OCI-LY1 (cell line): Measurements from ENCODE around the gene GLTP.
"Not testable (repeated sequence)": the region's sequence is repeated elsewhere in the genome, so short reads cannot be mapped to it uniquely, and the experiment has no call there.

Experiments
- H2AFZ ChIP-seq: fragments of 200-600 bp; sonication (generic), shearing (Covaris generic); 2 replicates; pipeline ENCODE4 v1.6.0; 2014; ENCODE audit warnings: antibody characterized with exemption, mild to moderate bottlenecking, low read length
- H3F3A ChIP-seq: fragments of 200-600 bp; sonication (generic), shearing (Covaris generic); 2 replicates; pipeline ENCODE4 v1.6.0; 2014; ENCODE audit warnings: mild to moderate bottlenecking, antibody characterized with exemption, low read length, moderate library complexity; ENCODE audit not compliant: insufficient read depth
- H3K27ac ChIP-seq: fragments of 200-600 bp; sonication (generic); 2 replicates; pipeline ENCODE4 v1.5.1; 2014; ENCODE audit warnings: low read length, mixed run types, mild to moderate bottlenecking, low read depth; ENCODE audit not compliant: poor library complexity, severe bottlenecking
- H3K27me3 ChIP-seq: fragments of 200-600 bp; sonication (generic); 2 replicates; pipeline ENCODE4 v1.6.0; 2014; ENCODE audit warnings: antibody characterized with exemption, mild to moderate bottlenecking, low read length, moderate library complexity; ENCODE audit not compliant: insufficient read depth
- H3K36me3 ChIP-seq: fragments of 200-600 bp; sonication (generic); 2 replicates; pipeline ENCODE4 v1.6.1; 2014; ENCODE audit warnings: mild to moderate bottlenecking, antibody characterized with exemption, low read length, moderate library complexity, mixed read lengths; ENCODE audit not compliant: insufficient read depth
- H3K4me1 ChIP-seq: fragments of 200-600 bp; sonication (generic); 2 replicates; pipeline ENCODE4 v1.5.1; 2014; ENCODE audit warnings: mild to moderate bottlenecking, low read length, moderate library complexity; ENCODE audit not compliant: insufficient read depth, severe bottlenecking
- H3K4me2 ChIP-seq: fragments of 200-600 bp; sonication (generic), shearing (Covaris generic); 2 replicates; pipeline ENCODE4 v1.6.1; 2014; ENCODE audit warnings: low read length
- H3K4me3 ChIP-seq: fragments of 200-600 bp; sonication (generic); 2 replicates; pipeline ENCODE4 v1.5.1; 2014; ENCODE audit warnings: low read length, low read depth, mild to moderate bottlenecking, mixed read lengths; ENCODE audit not compliant: poor library complexity, severe bottlenecking
- H3K79me2 ChIP-seq: fragments of 200-600 bp; shearing (Covaris generic); 2 replicates; pipeline ENCODE4 v1.6.1; 2016; ENCODE audit warnings: mixed run types, low read length, mixed read lengths; ENCODE audit not compliant: insufficient read depth
- H3K9ac ChIP-seq: fragments of 200-600 bp; sonication (generic), shearing (Covaris generic); 2 replicates; pipeline ENCODE4 v1.6.1; 2014; ENCODE audit warnings: mild to moderate bottlenecking, low read length, mixed read lengths
- H3K9me2 ChIP-seq: fragments of 200-600 bp; sonication (generic), shearing (Covaris generic); 2 replicates; pipeline ENCODE4 v1.6.1; 2014; ENCODE audit warnings: low read depth, mild to moderate bottlenecking, low read length, mixed read lengths
- H3K9me3 ChIP-seq: fragments of 200-600 bp; shearing (Covaris generic); 2 replicates; pipeline ENCODE4 v1.6.1; 2014; ENCODE audit warnings: low read length, mixed read lengths
- H4K20me1 ChIP-seq: fragments of 200-600 bp; sonication (generic), shearing (Covaris generic); 2 replicates; pipeline ENCODE4 v1.6.0; 2016; ENCODE audit warnings: mild to moderate bottlenecking, low read length; ENCODE audit not compliant: insufficient read depth
- EZH2 ChIP-seq: fragments of 200-600 bp; sonication (generic), shearing (Covaris generic); IDR thresholded peaks from 2 replicates; pipeline ENCODE4 v1.8.0; 2017; ENCODE audit warnings: borderline replicate concordance, mixed run types, mild to moderate bottlenecking, antibody characterized with exemption, low read length, moderate library complexity, mixed read lengths
- TF ChIP-seq, protein P1 (sequence below): fragments of 200-600 bp; sonication (generic), shearing (Covaris generic); IDR thresholded peaks from 2 replicates; pipeline ENCODE4 v1.5.1; 2017; ENCODE audit warnings: mild to moderate bottlenecking, antibody characterized with exemption, low read length, moderate library complexity, mixed read lengths

Gene GLTP, protein sequence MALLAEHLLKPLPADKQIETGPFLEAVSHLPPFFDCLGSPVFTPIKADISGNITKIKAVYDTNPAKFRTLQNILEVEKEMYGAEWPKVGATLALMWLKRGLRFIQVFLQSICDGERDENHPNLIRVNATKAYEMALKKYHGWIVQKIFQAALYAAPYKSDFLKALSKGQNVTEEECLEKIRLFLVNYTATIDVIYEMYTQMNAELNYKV

DNA sequence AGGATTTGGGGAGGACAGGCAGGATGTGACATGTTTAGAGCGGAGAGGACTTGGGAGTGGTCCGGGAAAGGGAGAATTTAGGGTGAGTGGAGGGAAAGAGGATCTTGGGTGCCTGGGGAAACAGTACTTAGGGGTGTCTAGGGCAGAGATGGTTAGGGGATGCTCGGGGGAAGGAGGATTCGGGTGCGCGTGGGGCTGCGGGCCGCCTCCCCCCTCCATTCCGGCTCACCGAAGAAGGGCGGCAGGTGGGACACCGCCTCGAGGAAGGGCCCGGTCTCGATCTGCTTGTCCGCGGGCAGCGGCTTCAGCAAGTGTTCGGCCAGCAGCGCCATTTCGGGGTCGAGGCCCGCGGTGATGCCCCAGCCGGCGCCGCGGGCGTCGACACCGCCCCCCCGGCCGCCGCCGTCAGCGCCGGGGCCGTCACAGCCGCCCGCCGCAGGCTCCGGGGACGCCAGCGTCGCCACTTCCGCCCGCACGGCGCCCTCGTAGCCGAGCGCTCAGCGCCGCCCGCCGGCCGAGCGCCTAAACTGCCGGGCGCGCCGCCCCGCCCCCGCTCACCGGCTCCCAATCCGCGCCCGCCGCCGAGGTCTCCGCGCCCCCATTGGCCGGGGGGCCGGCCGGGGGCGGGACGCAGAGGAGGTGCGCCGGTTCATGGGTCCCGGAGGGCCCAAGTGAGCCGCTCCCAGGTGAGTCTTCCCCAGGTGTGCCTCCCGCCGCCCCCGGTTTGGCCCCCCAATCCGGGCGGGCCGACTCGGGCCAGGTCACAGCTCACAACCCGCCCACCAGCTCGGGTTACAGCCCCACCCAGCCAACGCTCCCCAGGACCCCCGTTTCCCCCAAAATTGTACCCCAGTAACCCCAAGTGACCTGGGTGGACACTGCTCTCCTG is at the start of gene GLTP:
Gene GLTP (minus strand): TSS at position 499 of the 889 bp plus-strand sequence. CDS start 167 bp downstream, at position 332.
- H3K27me3 ChIP-seq: no peaks in the 10 kb centered on the region
- peaks cover 22% of the 10 kb centered on the region for H3K4me1 ChIP-seq
- no peak for TF ChIP-seq EZH2
- TF ChIP-seq, protein P1, sequence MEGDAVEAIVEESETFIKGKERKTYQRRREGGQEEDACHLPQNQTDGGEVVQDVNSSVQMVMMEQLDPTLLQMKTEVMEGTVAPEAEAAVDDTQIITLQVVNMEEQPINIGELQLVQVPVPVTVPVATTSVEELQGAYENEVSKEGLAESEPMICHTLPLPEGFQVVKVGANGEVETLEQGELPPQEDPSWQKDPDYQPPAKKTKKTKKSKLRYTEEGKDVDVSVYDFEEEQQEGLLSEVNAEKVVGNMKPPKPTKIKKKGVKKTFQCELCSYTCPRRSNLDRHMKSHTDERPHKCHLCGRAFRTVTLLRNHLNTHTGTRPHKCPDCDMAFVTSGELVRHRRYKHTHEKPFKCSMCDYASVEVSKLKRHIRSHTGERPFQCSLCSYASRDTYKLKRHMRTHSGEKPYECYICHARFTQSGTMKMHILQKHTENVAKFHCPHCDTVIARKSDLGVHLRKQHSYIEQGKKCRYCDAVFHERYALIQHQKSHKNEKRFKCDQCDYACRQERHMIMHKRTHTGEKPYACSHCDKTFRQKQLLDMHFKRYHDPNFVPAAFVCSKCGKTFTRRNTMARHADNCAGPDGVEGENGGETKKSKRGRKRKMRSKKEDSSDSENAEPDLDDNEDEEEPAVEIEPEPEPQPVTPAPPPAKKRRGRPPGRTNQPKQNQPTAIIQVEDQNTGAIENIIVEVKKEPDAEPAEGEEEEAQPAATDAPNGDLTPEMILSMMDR: no peak
- no peaks in the 10 kb centered on the region for H3K36me3 ChIP-seq
- H3K9me3 ChIP-seq: no peaks in the 10 kb centered on the region
- H3K79me2 ChIP-seq: no peaks in the 10 kb centered on the region
- H4K20me1 ChIP-seq: no peaks in the 10 kb centered on the region
- no peak within 1 kb of the TSS for H3K27ac ChIP-seq
- peak within 1 kb of the TSS; percentile 73 for H3K4me3 ChIP-seq
- peak within 1 kb of the TSS; percentile 73 for H3K9ac ChIP-seq
- H3K9me2 ChIP-seq: no peaks in the 10 kb centered on the region
- H3F3A ChIP-seq: no peaks in the 10 kb centered on the region
- no peak within 1 kb of the TSS for H2AFZ ChIP-seq
- H3K4me2 ChIP-seq: peak within 1 kb of the TSS; percentile 94

DNA sequence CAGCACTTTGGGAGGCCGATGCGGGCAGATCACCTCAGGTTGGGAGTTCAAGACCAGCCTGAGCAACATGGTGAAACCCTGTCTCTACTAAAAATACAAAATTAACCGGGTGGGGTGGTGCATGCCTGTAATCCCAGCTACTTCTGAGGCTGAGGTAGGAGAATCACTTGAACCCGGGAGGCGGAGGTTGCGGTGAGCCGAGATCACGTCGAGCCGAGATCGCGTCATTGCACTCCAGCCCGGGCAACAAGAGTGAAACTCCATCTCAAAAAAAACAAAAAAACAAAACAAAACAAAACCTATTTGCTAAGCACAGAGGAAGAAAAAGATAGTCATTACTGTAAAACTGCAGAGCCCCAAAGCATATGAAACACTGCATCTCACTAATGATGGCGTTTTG is 49.0 kb upstream of the GLTP start:
- H3K4me3 ChIP-seq, H3K9me3 ChIP-seq, H3K27ac ChIP-seq, H3K79me2 ChIP-seq, H3K4me2 ChIP-seq, H3K27me3 ChIP-seq, H3K4me1 ChIP-seq, H3K9me2 ChIP-seq, H2AFZ ChIP-seq, H3F3A ChIP-seq, H4K20me1 ChIP-seq, H3K9ac ChIP-seq: not testable (repeated sequence)
- H3K36me3 ChIP-seq: peaks cover 44% of the 10 kb centered on the region

DNA sequence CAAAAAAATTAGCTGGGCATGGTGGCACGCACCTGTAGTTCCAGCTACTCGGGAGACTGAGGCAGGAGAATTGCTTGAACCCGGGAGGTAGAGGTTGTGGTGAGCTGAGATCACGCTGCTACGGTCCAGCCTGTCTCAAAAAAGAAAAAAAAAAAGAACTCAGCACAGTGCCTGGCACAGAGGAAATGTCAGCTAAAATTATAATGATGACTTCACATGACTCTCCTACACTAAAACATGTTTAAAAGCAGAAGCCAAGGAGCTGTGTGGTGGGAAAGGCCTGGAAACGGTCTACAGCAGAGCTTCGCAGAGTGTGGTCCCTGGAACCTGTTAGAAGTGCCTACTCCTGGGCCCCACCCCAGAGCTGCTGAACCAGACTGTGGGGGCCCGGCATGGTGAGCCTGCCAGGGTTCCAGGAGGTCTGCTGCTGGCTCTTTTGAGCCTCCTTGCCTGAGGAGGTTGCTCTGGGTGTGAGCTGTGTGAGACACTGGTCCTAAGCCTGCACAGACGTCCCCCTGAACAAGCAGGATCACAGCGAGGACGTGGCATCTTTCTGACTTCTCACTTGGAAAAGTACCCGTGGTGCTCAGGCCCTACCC is 47.8 kb upstream of the GLTP start:
- Histone ChIP-seq H3K9ac (no peak overlapping the region), H3K4me2 (no peak overlapping the region), H3K9me3 (no peaks in the 10 kb centered on the region), H3K4me1 (peaks cover 5% of the 10 kb centered on the region), H3K36me3 (peaks cover 36% of the 10 kb centered on the region), H3K4me3 (no peak overlapping the region), H3K27ac (no peak overlapping the region), H3K9me2 (no peaks in the 10 kb centered on the region), H4K20me1 (no peaks in the 10 kb centered on the region), H3K27me3 (no peaks in the 10 kb centered on the region), H3K79me2 (no peaks in the 10 kb centered on the region), H3F3A (no peaks in the 10 kb centered on the region), H2AFZ (no peak overlapping the region)
- no peak for TF ChIP-seq EZH2
- TF ChIP-seq, protein P1: no peak
